Activated CD4-positive, alpha-beta T cell treated with anti-CD3 and anti-CD28 coated beads, Interleukin-2, amount 10 ng/mL, durations not matched to agents 7 days and 5 days (primary cell): ENCODE results near the gene STOML3. TPM values are rescaled to one million over a fixed set of nuclear protein-coding genes. Genes with fewer than 3 reads are reported as not detected.
"Not testable (repeated sequence)": the region's sequence is repeated elsewhere in the genome, so short reads cannot be mapped to it uniquely, and the experiment has no call there.

ENCODE experiments used
- CTCF ChIA-PET: fragments of 350-600 bp; sonication (Branson Sonifier 250); formaldehyde crosslinking; loops from one replicate; lab custom pipeline; 2021; ENCODE audit warnings: antibody characterized with exemption; lab: Charles Lee
- POLR2A ChIA-PET: fragments of 350-600 bp; sonication (Branson Sonifier 250); formaldehyde crosslinking; loops from one replicate; lab custom pipeline; 2021; ENCODE audit warnings: antibody characterized with exemption; lab: Charles Lee
- DNase-seq: peaks from one replicate; pipeline ENCODE4 v3.0.0-alpha.2; 2020
- H3K27ac Mint-ChIP-seq: one replicate; pipeline ENCODE4 v1.8.0; 2021; ENCODE audit warnings: mild to moderate bottlenecking, moderate library complexity, mixed read lengths
- H3K27me3 Mint-ChIP-seq: one replicate; pipeline ENCODE4 v1.8.0; 2021; ENCODE audit warnings: mixed read lengths
- H3K36me3 Mint-ChIP-seq: one replicate; pipeline ENCODE4 v1.8.0; 2021; ENCODE audit warnings: low read depth, mixed read lengths
- H3K4me1 Mint-ChIP-seq: one replicate; pipeline ENCODE4 v1.8.0; 2021; ENCODE audit warnings: mixed read lengths
- H3K4me3 Mint-ChIP-seq: one replicate; pipeline ENCODE4 v1.8.0; 2021; ENCODE audit warnings: mild to moderate bottlenecking, moderate library complexity, mixed read lengths
- H3K9me3 Mint-ChIP-seq: one replicate; pipeline ENCODE4 v1.8.0; 2021; ENCODE audit warnings: mixed read lengths
- total RNA-seq, 2 experiments: library from RNA; stranded (reverse); gene quantifications; one replicate each; pipeline ENCODE4 v1.2.3, GENCODE V29; 2021

The STOML3 gene
- total RNA-seq, 2 experiments from 2014 or later, result not detected

DNA sequence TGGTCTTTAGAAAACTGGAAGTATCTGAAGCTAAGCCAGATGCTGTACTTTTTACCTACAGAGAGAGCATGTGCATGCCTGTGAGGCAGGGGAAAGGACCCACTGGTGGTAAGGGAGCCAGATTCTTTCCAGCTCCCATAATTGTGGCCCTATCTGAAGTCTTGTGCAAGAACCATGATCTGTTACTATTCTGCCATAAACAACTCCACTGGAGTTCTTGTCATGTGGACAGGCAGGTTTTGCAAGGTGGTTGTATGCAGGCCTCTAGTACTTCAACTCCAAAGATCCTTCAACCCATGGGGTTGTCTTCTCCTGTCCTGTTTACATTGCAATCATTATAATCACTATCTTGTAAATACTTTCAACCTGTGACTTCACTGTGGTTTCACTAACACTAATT lies 33.1 kb upstream of the STOML3 start:
- ChIA-PET CTCF (interaction anchor here (0.9 kb wide), 1 partner anchor 13 kb away, joined by 3 read pairs; no protein-coding TSS in a partner anchor), POLR2A (no interaction called here)
- Mint-ChIP-seq H3K27ac (no peak overlapping the region), H3K36me3 (peaks cover 59% of the 10 kb centered on the region), H3K27me3 (no peaks in the 10 kb centered on the region), H3K4me1 (peaks cover 2% of the 10 kb centered on the region), H3K4me3 (no peak overlapping the region), H3K9me3 (no peaks in the 10 kb centered on the region)
- DNase-seq, result no peak

DNA sequence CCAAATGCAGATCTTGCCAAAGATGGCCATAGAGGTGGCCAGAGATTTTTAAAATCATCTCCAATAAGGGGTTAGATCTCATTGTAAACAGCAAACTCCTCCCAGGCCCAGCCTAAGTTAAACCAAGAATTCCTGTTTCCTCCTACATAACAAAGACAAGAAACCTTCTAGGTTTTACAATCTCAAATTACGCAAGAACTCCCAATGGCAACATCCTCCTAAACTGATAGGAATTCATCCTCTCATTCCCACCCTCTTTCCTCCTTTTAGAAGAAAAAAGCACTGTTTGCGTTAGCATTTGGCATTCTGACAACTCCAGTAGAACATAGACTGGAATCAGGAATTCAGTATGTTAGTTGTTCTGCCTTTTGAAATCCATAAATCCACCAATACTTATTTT lies 32.7 kb upstream of the STOML3 start:
- DNase-seq, result no peak
- Mint-ChIP-seq H3K27me3 (no peaks in the 10 kb centered on the region), H3K4me3 (no peak overlapping the region), H3K36me3 (peaks cover 59% of the 10 kb centered on the region), H3K9me3 (no peaks in the 10 kb centered on the region), H3K4me1 (peaks cover 5% of the 10 kb centered on the region), H3K27ac (no peak overlapping the region)
- ChIA-PET POLR2A (no interaction called here), CTCF (interaction anchor here (0.9 kb wide), 1 partner anchor 14 kb away, joined by 3 read pairs; no protein-coding TSS in a partner anchor)

DNA sequence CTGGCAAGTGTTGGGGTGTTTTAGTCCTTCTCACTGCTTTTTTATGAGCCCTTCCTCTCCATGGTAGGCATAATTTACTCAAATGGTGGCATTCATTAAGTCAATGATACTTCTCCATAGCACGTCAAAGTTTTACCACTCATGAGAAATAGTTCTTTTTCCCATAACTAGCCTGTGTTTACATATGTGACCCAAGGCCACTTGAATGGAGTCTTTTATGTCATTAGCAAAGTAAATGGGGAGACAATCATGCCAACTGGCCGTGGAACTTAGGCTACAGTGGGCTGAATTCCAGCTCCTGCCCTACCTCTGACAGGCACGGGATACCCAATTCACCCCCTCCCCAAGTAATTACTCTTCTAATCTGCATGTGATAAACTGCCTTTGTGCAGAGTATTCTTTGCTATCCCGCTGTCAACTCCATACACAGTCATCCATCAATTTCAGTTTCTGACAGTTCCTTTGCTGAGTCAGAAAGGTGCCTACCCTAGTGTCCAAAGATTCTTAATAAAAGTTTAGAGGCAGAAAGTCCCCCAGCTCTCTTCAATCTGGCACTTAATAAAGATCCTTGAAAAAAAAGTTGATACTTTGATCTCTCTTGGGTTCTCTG lies 30.3 kb upstream of the STOML3 start:
- Mint-ChIP-seq H3K4me1 (peaks cover 17% of the 10 kb centered on the region), H3K27ac (no peak overlapping the region), H3K27me3 (no peaks in the 10 kb centered on the region), H3K36me3 (peaks cover 51% of the 10 kb centered on the region), H3K9me3 (no peaks in the 10 kb centered on the region), H3K4me3 (no peak overlapping the region)
- POLR2A ChIA-PET, result no interaction called here
- DNase-seq, result no peak
- CTCF ChIA-PET, result no interaction called here

DNA sequence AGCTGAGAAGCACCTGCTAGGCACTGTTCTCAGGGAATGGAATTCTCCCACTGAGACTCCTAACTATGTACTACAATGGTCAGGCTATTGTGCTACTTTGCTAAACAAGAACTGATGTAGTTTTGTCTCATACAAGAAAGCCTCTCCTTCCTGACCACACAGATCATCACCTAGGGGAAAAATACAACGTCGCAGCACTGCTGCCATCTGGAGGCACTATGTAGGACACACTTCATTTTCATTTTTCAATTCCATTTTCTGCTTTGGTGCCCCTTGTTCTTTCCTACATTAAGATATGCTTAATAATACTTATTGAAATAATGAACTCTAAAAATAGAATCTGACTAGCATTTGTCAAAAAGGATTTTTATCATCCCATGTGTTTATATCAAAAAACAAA lies 26.2 kb upstream of the STOML3 start:
- H3K4me1 Mint-ChIP-seq, result peaks cover 17% of the 10 kb centered on the region
- CTCF ChIA-PET, result interaction anchor here (0.6 kb wide), 1 partner anchor 41 kb away, joined by 3 read pairs; no protein-coding TSS in a partner anchor
- H3K36me3 Mint-ChIP-seq, result peaks cover 52% of the 10 kb centered on the region
- DNase-seq, result peak; percentile 30
- H3K4me3 Mint-ChIP-seq, result no peak overlapping the region
- H3K9me3 Mint-ChIP-seq, result no peaks in the 10 kb centered on the region
- POLR2A ChIA-PET, result interaction anchor here (0.6 kb wide), 1 partner anchor 10 kb away, joined by 3 read pairs; no protein-coding TSS in a partner anchor
- no peaks in the 10 kb centered on the region for H3K27me3 Mint-ChIP-seq
- no peak overlapping the region for H3K27ac Mint-ChIP-seq

DNA sequence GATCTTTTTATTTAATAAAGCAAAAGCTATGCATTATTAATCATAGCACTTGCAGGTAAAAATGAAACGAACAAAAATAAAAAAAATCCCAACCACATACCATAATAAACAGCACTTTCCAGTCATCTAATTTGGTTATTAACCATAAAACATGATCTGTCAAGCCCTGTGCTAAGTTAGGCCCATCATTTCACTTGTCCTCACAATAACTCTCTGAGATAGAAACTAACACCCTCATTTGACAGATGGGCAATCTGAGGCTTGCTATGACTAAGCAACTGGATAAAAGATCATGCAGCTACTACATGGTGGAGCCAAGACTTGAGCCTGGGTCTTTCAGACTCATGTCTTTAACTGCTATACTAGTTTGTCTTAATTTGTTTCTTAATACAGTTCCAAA lies 25.5 kb upstream of the STOML3 start:
- CTCF ChIA-PET, result interaction anchor here (1.2 kb wide), 1 partner anchor 66 kb away, joined by 3 read pairs; no protein-coding TSS in a partner anchor
- Mint-ChIP-seq H3K27me3 (no peaks in the 10 kb centered on the region), H3K4me3 (no peak overlapping the region), H3K4me1 (peaks cover 17% of the 10 kb centered on the region), H3K9me3 (no peaks in the 10 kb centered on the region), H3K27ac (no peak overlapping the region), H3K36me3 (peaks cover 55% of the 10 kb centered on the region)
- POLR2A ChIA-PET, result no interaction called here
- no peak for DNase-seq

DNA sequence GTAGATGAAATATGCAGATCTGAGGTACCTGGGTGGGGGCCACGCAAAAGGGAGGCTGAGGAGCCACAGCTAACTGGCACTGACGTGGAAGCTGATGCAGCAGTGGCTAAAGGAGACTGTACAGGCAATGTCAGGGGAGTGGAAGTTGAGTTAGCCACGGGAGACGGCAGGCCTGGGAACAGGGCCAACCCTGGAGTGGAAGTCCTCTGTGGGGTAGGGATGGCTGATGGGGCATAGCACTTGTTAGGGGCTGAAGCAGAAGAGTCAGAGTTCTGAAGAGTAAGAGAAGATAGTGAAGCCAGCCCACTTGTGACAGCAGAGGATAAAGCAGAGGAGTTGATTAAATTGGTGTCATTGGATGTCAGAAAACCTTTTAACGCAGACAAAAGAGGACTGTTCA lies 22.8 kb upstream of the STOML3 start:
- DNase-seq, result no peak
- ChIA-PET CTCF (no interaction called here), POLR2A (no interaction called here)
- Mint-ChIP-seq H3K9me3 (no peaks in the 10 kb centered on the region), H3K27ac (no peak overlapping the region), H3K4me1 (peaks cover 13% of the 10 kb centered on the region), H3K27me3 (no peaks in the 10 kb centered on the region), H3K36me3 (peaks cover 63% of the 10 kb centered on the region), H3K4me3 (no peak overlapping the region)

DNA sequence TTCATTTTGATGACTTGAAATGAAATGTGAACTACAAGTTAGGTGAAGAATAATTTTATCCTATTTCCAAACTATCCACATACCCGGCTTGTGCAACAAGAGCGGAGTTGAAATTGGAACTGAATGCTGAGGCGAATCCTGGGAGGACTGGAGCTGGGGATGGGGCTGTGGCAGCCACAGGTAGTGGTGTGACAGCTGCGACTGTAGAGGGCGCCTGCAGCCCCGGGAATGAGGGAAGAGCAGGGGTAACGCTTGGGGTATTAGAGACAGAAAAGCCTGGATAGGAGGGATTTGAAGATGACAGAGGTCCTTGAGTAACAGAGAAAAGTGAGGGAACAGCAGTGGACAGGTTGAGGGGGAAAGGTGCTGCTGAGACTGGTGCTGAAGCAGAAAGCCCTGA lies 22.0 kb upstream of the STOML3 start:
- H3K4me3 Mint-ChIP-seq, result no peak overlapping the region
- peaks cover 5% of the 10 kb centered on the region for H3K4me1 Mint-ChIP-seq
- peaks cover 68% of the 10 kb centered on the region for H3K36me3 Mint-ChIP-seq
- ChIA-PET POLR2A (no interaction called here), CTCF (no interaction called here)
- no peaks in the 10 kb centered on the region for H3K27me3 Mint-ChIP-seq
- no peak overlapping the region for H3K27ac Mint-ChIP-seq
- no peaks in the 10 kb centered on the region for H3K9me3 Mint-ChIP-seq
- no peak for DNase-seq

DNA sequence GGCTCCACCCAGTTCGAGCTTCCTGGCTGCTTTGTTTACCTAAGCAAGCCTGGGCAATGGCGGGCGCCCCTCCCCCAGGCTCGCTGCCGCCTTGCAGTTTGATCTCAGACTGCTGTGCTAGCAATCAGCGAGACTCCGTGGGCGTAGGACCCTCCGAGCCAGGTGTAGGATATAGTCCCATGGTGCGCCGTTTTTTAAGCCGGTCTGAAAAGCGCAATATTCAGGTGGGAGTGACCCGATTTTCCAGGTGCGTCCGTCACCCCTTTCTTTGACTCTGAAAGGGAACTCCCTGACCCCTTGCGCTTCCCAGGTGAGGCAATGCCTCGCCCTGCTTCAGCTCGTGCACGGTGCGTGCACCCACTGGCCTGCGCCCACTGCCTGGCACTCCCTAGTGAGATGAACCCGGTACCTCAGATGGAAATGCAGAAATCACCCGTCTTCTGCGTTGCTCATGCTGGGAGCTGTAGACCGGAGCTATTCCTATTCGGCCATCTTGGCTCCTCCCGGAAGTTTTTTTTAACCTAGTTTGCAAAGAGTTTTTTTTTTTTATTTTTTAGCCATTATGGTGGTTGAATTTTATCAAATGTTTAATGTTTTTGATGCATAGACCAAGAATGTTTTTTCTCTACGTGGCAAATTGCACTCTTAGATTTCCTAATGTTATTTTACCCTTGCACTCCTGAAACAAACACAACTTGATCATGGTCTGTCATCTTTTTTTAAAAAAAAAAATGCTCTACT lies 15.9 kb upstream of the STOML3 start:
- H3K27ac Mint-ChIP-seq, H3K27me3 Mint-ChIP-seq, H3K4me3 Mint-ChIP-seq, DNase-seq, H3K4me1 Mint-ChIP-seq, H3K9me3 Mint-ChIP-seq: not testable (repeated sequence)
- peaks cover 28% of the 10 kb centered on the region for H3K36me3 Mint-ChIP-seq
- ChIA-PET POLR2A (interaction anchor here (0.6 kb wide), 1 partner anchor 11 kb away, joined by 3 read pairs; no protein-coding TSS in a partner anchor), CTCF (interaction anchor here (0.6 kb wide), 1 partner anchor 110 kb away, joined by 4 read pairs; no protein-coding TSS in a partner anchor)

DNA sequence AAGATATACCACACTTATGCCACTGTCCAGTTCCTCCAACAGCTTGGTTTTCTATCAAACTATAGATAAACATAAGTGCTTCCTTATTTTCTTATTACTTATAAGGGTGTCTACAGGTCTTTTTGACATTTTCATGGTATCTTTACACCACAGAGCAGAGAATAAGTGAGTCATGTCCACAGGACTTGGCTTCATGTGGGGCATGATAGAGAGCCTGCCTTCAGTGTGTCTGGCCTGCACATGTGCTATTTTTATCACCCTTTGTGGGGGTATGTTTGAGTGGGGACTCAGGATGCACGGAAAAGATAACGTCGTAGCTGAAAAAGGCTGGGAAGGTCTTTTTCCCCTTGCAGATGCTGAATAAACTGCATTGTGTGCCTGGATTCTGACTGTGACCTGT lies 8.1 kb upstream of the STOML3 start:
- Mint-ChIP-seq H3K4me1 (no peaks in the 10 kb centered on the region), H3K9me3 (no peaks in the 10 kb centered on the region), H3K36me3 (no peaks in the 10 kb centered on the region), H3K27ac (no peak overlapping the region), H3K27me3 (peaks cover 3% of the 10 kb centered on the region), H3K4me3 (no peak overlapping the region)
- ChIA-PET POLR2A (no interaction called here), CTCF (no interaction called here)
- DNase-seq, result no peak

DNA sequence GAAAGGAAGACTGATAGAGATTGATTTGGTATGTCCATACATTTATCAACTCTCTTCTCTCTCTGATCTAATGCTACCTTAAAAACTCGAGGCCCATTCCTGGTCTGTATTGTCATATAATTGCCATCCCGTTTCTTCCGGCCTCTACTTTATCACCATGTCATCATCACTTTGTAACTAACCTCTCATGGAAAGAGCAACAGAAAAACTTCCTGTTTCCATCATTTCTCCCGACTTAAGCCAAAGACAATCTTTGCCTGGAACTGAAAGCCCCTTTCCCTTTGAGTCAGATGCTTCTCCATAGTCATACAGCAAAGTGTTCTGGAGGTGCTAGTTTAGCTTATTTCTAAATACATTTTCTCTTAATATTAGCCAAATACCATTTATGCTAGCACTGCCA lies 2.8 kb upstream of the STOML3 start:
- no peak for DNase-seq
- no peak overlapping the region for H3K27ac Mint-ChIP-seq
- H3K27me3 Mint-ChIP-seq, result peaks cover 6% of the 10 kb centered on the region
- H3K36me3 Mint-ChIP-seq, result no peaks in the 10 kb centered on the region
- no peaks in the 10 kb centered on the region for H3K4me1 Mint-ChIP-seq
- POLR2A ChIA-PET, result no interaction called here
- no peaks in the 10 kb centered on the region for H3K9me3 Mint-ChIP-seq
- CTCF ChIA-PET, result interaction anchor here (0.6 kb wide), 1 partner anchor 16 kb away, joined by 8 read pairs; no protein-coding TSS in a partner anchor
- no peak overlapping the region for H3K4me3 Mint-ChIP-seq

DNA sequence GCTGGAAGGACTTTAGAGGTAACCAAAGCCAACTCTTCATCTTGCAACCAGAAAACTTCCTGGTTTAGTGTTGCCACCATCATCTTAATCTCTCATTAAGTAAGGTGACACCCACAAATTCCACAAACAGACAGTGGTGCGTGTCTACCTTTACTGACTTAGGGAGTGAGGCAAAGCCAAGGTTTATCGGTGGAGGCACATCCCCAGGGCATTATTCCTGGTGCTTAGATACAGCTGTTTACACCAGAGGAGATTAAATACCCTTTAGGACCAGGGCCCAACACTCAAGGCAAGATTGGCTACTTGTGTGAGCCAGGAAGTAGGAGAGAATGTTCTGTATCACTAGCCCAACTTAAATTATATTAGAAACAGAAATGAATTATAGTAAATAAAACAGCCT lies 9.5 kb downstream of the STOML3 start:
- H3K9me3 Mint-ChIP-seq, result no peaks in the 10 kb centered on the region
- H3K36me3 Mint-ChIP-seq, result no peaks in the 10 kb centered on the region
- CTCF ChIA-PET, result no interaction called here
- no peak overlapping the region for H3K27ac Mint-ChIP-seq
- DNase-seq, result no peak
- H3K4me1 Mint-ChIP-seq, result no peaks in the 10 kb centered on the region
- POLR2A ChIA-PET, result no interaction called here
- H3K27me3 Mint-ChIP-seq, result peaks cover 6% of the 10 kb centered on the region
- H3K4me3 Mint-ChIP-seq, result no peak overlapping the region

DNA sequence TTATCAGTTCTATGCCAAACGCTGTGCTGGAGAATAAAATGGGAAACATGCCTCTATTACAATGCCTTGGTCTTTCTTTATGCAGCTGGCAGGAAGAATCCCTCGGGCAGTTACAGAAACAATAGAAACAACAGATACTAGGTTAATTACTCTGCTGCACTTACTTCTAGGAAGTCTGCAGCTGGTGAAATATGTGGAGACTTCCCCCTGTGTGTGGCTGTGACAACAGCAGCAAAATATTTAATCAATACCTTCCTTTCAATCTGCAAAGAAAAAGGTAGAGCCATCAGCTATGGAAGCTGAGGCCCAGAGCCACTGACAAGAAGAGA lies 9.9 kb downstream of the STOML3 start:
- H3K27ac Mint-ChIP-seq, result no peak overlapping the region
- H3K27me3 Mint-ChIP-seq, result peaks cover 6% of the 10 kb centered on the region
- CTCF ChIA-PET, result no interaction called here
- no peaks in the 10 kb centered on the region for H3K4me1 Mint-ChIP-seq
- no peaks in the 10 kb centered on the region for H3K36me3 Mint-ChIP-seq
- H3K9me3 Mint-ChIP-seq, result no peaks in the 10 kb centered on the region
- POLR2A ChIA-PET, result no interaction called here
- no peak for DNase-seq
- no peak overlapping the region for H3K4me3 Mint-ChIP-seq
